Esophagus mucosa (tissue), 1 donor: ENCODE data around the gene RAD51B. TPM values are rescaled to one million over a fixed set of nuclear protein-coding genes. Genes with fewer than 3 reads are reported as not detected.
A peak's percentile ranks its signal among the peaks of the same experiment; 100 is the strongest.

Source experiments
- ATAC-seq: fragments of 200-7000 bp; cut with Tn5 transposase; one replicate; pipeline ENCODE4 v1.9.1; 2020
- total RNA-seq: library from RNA; stranded (reverse); gene quantifications from one replicate; pipeline ENCODE4 v1.2.4, GENCODE V29; 2023
- donor health status: DM: yes; HTN: yes; CAD: no.

RAD51B gene
- total RNA-seq, 1 donor from 2014 or later, result 12.2 TPM

DNA sequence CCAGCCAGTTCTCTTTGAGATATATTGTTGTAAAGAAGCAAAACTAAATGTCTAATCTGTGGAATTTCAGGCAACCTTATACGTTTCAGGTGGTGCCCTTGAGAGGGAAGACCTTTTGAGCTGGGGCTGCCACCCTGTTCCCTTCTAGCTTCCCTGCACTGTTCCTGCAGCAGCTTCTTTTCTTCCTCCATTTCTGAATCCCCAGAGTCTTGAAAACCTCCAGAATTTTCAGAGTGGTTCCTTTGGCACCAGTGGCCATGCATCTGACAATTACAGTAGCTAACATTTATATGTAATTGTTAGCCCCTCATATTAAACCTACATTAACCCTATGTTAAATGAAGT is 702.0 kb downstream of the RAD51B start:
- no peak for ATAC-seq

DNA sequence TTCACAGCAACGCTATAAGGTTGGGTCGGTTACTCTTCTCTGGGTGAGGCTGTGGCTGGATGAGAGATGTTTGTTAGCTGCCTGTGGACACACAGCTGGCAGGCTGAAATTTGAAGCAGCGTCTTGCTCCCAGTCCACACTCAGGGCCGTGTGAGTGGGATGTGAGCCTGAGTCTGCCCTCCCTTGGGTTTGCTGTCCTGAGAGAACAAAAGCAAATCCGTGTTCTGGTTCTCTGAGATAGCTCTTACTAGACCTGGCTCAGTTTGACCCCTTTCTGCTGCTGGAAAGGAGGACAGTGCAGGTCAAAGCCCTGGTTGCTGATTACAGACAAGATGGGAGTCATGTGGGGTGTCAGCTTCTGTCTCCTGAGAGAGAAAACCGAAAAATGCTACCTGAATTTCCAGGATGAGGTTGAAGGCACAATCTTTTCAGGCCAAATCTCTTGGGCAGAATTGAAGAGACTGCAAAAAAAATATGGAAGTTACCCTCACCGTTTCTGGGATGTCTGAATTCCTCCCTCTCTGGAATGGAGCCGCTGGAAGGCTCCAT is 702.5 kb downstream of the RAD51B start:
- ATAC-seq, result no peak

DNA sequence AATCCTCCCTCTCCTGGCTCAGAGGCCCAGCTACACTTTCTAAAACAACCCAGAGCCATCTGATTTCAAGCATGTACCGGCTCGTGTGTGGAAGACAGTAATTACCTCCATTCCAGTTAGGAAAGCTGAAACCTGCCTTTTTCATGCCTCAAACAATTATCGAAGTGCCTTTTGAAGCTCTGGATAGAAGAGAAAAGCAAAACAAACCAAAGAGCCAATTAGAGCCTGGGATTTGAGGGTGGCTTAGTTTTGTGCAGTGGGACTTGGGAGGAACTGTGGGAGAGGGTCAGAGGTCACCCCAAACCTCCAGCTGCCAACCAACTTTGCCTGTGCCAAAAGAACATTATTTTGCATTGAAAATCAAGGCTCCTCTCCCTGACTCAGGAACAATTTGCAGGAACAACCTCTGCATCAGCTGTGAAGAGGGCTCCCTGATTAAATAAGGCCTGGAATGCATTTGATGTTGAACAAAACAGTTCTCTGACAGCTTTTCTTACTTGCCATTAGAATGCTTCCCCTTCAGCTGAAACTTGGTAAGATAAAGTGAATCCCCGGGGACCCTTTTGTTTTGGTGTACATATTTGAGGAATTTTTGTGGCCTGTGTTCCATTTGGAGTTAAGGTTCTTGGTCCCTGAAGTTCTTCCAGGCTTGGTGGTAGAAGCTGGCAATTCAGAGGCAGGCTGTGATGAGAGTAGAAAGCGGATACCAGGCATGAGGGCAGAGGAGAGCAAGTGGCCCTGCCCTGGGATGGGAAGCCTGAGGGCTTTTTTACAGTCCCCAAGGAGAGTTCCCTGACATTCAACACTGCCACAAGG is 703.1 kb downstream of the RAD51B start:
- no peak for ATAC-seq

DNA sequence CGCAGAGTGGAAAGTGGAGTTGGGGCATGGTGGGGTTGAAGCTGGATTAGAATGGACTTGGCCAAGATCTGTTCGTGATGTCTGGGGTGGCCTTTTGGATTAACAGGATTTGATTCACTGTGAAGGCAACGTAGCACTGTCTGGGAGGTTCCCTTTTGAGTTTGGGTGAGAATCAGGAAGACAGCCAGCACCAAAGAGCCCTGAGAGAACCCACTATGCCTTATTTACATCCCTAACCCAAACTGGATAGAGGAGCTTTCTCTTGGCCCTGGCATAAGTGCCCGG is 703.7 kb downstream of the RAD51B start:
- no peak for ATAC-seq

DNA sequence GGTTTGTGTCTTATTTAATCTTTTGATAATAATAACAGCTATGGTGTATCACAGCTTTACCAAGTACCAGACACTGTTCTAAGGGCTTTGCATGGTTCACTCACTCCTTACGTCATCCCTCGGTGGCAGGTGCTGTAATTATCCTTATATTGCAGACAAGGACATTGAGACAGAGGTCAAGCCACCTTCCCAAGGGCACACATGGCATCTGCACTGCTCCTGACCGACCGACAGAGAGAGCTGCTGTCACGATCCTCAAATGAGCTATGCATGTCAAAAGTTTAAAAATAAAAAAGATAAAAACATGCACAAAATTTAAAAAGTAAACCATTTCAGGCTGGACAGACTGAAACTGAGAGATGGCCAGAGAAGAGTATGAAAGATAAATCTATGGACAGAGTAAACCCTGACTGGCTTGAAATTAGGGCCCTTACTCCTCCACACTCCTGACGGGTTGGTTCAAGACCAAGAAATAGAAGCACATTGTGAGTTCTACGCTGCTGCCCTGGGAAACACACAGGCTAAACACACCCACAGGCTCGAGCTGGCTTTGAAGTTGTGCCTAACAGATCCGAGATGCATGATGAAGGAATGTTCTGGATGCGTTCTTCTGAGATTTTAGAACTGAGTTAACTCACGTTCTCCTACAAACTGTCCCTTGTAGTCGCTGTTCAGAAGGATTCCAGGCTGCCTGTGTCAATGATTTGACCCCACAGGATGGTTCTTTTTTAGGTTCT is 704.6 kb downstream of the RAD51B start:
- no peak for ATAC-seq

DNA sequence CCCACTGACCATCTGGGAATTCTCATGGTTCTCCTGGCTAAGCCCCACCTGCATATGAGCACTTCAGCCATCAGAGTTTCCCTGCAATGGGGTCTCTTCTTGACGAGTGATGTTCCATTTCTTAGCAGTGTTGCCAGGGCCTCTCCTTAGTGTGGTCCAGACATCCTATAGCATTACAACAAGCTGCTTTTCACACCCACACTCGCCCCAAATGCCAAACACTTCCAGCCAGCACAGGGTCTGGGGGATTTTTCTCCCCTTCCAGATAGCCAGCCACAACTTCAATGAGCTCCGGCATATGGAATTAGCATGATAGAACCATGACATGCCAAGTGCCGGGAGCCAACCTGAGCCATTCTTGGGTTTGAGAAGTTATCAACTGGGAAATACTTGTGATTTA is 705.9 kb downstream of the RAD51B start:
- no peak for ATAC-seq

DNA sequence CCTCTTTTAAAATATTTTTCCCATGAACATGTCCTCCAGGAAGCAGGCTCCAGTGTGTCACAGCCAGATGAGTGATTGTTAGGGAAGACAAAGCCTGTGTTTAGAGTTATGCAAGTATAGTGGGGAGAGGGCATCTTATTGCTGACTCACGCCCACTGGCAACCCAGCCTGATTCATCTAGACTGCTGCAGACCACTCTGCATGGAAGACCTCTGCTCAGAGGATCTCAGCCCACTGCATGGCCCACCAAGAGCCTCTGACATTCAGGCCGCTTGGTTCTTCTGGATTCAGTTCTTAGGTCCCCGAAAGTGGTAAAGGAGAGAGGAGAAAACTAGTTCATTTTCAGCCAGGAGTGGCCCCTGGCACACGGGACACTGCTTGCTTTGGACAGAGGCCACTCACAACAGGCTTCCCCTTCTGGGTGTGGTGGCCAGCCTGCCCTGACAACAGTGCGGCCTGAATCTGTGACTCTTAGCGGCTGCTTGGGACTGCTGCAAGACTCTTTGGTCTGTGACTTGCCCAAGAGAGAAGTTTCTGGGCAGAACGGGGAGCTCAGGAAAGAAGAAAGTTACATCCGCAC is 707.0 kb downstream of the RAD51B start:
- ATAC-seq, result peak; percentile 74

DNA sequence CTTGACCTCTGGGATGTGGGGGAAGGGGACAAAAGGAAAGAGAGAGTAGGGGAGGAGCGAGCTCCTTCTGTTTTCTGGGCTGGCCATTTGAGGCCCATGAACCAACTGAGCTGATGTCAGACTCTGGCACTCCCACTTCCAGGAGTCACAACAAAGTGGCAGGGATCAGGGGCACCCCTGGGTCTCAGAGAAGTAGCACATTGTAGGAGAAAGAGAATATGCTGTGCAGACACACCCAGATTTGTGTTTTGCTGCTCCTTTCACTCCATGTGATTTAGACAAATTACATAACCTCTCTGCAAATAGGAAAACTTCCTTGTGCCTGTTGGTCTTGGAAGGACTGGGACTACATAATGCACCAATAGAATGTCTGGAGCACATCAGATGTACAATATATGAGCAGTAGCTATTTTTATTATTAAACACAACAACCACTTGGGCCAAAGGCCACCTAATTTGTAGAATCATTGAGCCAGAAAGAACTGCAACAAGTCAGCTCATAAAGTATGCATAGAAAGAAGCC is 707.8 kb downstream of the RAD51B start:
- ATAC-seq, result peak; percentile 82

DNA sequence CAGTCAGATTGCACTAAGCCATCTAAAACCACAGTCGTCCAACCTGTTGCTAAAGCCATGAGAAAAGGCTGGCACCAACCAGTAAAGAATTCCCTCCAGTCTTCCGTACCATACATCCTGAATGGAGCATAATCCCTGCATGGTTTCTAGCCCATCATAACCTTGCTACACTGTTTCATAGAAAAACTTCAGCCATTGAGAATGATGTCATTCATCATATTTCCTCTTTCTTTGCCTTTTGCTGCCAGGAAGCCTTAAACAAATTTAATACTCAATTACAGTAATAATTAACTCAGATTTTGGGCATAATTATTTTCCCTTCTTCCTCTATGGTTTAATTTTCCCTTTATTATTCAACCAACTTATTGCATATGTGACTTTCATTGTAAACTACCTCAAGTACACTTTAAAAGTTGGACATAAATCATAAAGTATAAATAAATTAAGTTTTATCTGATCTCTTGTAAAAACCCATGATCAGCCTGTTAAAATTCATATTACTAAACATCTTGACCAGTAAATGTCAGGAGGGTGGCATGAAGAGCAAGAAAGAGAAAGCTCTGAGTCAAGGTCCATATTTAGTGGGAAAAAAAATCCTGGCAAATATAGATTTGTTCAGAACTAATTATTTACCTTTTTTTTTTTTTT is 708.6 kb downstream of the RAD51B start:
- peak; percentile 47 for ATAC-seq

DNA sequence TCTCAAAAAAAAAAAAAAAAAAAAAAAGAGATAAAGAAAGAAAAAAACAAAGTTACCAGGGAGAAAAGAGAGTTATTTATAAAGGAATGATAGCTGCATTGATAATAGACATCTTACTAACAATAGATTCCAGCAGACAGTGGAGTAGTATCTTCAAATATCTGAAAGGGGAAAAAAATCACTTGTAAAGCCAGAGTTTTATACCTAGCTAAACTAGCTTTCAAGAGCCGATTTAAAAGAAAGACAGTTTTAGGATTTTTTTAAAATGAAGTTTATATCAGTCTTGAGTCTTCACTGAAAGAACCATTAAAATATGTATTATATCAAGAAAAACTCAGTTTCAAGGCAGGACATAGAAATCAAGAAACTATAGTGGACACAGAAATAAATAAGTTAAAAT is 710.9 kb downstream of the RAD51B start:
- ATAC-seq, result no peak

DNA sequence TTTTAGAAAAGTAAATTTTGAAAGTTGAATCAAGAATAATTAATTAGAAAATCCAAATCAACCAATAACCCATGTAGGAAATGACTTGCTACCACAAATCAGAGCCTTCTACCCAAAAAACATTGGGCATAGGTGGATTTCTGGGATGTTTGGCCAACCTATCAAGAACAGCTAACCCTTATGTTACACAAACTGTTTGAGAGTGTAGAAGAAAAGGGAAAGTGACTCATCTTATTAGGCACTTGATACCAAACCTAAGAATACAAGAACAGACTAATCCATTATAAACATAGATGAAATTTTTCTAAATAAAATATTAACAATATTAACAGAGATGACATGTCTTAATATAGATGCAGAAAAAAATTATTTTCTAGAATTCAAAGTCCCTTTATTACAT is 712.9 kb downstream of the RAD51B start:
- no peak for ATAC-seq

DNA sequence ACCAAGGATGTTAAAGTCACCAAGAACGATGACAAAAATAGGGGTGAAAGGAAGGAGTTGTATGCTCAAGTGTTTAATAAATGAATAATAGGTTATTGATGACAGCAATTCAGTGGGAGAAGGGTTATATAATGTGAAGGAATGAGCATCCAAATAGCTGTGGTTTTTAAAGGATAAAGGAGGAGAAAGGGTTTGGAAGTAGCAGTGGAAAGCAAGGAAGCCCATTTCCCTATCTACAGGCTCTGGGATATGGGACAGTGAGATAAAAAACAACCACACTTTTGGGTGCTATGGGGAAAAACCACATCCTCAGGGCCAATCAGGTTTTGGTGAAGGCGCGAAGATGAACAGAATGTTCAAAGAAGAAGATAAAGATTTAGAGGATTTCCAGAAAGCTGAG is 714.7 kb downstream of the RAD51B start:
- ATAC-seq, result no peak

DNA sequence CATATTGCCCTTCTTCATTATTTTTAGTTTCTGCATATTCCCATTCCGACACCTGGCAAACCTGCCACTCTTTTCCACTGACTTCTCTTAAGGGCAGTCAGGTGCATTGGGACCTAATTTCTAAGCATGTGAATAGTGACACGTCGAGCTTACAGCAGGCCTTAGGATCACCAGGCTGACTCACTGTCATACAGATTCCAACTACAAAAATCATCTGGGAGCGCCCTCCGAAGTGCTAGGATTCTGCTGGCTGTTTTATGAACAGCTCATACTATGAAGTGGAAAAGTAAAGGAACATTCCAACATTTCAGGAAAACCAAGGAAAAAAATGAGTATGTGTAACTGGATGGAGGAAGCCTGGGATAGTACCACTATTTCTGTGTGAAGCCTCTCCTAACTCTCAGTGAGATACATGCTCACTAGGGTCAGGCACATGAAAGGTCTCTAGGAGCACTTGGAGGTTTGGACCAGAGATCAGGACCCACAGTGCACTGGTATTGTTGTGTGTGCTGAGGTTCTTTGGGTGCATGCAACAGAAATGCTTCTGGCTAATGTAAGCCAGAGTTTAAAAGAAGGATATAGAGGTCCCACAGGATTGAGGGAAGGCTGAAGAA is 715.9 kb downstream of the RAD51B start:
- ATAC-seq, result peak; percentile 77

DNA sequence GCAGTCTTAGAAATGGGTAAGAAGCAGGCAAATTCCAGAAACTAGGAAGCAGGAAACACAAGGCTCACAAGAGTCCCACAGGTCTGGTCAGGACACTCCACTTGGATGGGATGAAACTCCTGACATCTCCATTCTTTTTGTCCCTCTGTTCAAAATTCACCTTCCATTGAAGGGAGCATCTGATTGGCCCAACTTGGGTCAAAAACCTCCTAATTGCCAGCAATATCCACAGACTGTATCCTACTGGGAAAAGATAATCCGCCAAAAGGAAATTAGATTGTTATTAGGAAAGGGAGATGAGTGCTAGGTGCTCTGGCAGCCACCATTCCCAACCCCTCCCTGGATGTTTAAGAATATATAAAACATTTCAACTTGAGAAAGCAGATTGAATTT is 716.4 kb downstream of the RAD51B start:
- no peak for ATAC-seq

DNA sequence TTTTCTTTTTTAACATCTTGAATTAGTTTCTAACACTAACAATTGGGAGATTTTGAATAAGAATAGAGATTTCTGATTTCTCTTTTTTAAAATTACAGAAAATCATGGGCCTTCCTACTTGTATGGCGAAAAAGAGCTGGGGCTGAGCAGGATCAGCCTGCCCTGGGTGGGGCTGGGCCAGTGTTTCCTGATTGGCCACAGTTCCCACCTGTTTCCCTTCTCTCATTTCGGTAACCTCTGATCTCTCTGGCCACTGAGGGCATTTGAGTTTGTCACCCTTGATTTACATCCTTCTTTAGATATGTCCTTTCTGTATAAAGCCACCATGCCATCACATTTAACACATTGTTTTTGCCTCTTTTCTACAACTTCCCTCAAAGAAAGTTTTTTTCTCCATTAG is 719.1 kb downstream of the RAD51B start:
- ATAC-seq, result no peak

DNA sequence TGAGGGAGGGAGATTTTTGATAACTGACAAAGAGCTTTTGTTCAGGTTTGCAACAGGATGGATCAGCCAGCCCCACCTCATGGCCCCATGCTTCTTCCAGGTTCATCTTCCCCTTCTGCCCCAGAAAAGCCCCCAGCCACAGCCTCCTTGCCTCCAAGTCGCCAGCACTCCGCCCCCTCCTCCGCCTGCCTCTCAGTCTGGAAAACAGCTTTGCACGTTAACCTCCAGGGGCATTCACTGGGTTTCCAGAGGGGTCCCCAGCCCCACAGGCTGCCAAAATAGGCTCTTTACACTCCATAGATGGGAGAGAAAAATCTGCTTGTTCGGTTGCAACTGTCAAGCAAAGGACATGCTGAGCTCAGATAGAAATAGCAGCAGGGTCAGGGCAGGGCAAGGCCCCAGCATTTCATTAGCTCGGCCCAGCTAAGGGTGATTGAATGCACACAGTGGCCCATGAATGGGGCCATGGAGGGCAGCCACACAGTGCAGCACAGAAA is 719.7 kb downstream of the RAD51B start:
- ATAC-seq, result no peak

DNA sequence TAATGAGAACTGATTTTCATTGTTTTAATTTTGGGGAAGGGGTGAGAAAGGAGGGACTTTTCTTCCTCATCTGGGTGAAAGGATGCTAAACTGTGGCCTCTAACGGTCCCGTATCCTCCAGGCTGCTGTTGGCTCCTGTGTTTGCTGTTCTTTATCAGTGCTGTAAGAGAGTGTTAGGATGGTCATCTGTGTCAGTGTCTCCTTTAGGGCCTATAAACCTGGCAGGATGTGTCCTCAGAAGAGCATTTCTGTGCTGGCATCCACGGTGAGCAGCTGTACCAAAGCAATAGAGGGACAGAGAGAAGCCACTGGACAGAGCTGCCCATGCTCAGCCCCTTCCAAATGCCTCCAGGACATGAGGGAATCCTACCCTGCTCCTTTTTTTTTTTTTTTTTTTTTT is 720.2 kb downstream of the RAD51B start:
- no peak for ATAC-seq

DNA sequence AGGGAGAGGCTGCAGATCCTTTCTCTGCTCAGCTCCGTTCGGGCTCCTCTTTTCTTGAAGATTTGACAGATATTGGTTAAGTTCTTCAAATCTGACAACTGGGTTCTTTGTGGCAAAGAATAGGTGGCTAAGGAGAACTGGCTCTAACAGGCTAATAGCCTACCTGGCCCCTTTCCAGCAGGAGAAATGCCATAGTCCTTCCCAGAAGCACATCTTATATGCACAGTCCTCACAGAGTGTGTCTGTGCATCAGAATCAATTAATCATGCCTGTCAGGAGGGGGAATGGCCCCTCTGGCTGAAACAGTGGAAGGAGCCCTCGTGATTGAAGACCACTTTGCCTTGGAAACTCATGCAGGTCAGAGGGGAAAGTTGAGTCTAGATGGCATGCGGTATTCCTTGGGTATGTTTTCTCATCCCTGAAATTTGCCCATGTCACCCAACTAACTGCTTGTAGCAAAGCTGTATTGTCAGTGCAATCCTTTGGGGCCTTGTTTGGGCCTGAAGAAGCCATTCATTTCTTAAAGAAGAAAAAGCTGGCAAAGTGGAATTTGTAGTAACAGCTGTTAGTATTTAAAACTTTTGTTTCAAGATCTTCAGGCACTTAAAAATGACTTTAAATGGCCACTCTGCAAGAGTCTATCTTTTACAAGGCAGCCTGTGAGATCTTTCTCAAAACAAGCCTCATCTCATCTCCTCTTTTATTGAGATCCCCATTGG is 721.8 kb downstream of the RAD51B start:
- no peak for ATAC-seq

DNA sequence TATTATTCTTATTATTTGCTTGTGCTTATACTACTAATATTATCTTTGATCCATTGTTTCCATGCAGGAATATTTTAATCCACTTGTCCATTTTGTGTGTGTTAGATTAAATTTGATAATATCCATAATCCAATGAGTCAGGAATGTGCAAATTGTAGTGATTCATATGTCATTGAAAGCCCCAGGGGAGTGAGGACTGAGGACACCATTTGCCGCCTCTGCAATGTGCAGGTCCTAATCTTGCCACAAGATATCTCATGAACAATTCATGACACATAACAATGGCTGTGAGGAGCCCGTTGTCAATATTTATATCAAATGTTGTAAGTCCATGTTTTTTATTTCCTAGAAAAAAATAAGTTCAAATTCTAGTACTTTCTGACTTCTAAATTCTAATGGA is 722.8 kb downstream of the RAD51B start:
- peak; percentile 16 for ATAC-seq

DNA sequence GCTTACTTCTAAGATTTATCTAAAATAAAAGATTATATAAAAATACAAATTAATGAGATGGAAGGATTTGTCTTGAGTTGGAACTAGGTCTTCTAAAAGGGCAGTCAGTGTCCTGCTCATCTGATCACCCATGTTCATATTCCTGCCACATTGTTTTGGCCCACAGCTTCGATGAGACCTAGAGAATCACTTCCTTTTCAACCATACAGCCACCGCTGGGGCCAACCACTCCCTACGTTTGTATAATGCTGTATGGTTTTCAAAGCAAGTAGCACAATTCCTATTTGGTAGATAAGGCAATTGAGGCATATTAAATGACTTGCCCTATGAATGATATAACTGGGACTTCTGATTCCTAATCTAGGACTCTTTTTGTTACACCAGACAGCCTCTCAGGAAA is 723.9 kb downstream of the RAD51B start:
- no peak for ATAC-seq

DNA sequence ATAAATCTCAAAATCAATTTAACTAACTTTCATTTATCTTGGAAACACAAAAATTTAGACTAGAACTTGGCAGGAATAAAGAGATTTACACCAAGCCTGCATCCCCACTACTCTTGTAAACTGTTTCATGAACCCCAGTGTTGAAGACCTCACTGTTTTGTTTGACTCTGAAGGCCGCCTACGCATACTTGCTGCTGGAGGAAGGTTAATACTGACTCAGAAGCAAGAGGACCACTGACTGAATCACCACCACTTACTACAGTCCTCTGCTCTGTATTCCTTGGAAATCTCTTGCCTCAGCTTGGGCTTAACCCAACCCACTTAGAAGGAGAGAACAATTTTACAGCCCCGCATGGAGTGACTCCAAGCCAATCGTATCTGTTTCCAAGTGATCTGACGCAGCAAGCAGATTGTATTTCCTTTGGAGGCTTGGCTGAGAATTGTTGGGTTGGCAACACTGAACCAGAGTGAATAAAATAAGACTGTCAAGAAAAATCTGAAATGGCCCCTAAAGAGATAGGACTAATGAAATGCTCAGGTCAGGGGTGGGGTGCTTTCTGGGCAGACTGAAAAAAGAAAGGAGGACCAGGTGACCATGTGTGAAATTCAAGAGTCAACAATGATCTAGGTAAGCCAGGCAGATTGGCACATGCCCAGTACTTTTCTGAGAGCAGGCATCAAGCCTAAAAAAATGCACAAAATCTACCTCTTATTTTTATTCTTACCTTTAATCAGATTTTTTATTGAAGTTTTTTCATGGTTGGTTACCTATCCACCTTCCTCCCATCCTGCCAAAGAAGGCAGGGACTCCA is 724.7 kb downstream of the RAD51B start:
- ATAC-seq, result peak; percentile 29
